Muscle layer of duodenum (tissue), 2 donors: ENCODE results near the gene SLC25A3.
"Not testable (repeated sequence)": the region's sequence is repeated elsewhere in the genome, so short reads cannot be mapped to it uniquely, and the experiment has no call there.

Experiments used
- H3K27ac ChIP-seq: one replicate; pipeline ENCODE4 v1.7.0; 2013; ENCODE audit warnings: mild to moderate bottlenecking, low read length
- H3K27me3 ChIP-seq: one replicate; pipeline ENCODE4 v1.7.0; 2013; ENCODE audit warnings: low read depth, mild to moderate bottlenecking, control low read depth, low read length
- H3K36me3 ChIP-seq, 2 donors: one replicate each; pipeline ENCODE4 v1.7.0; 2013; ENCODE audit warnings: low read length in 2 of 2, control low read depth in 1 of 2, mild to moderate bottlenecking in 1 of 2; ENCODE audit not compliant: insufficient read depth in 2 of 2, control insufficient read depth in 1 of 2
- H3K4me1 ChIP-seq, 2 donors: one replicate each; pipeline ENCODE4 v1.7.0; 2013; ENCODE audit warnings: low read length in 2 of 2, mild to moderate bottlenecking in 2 of 2, control low read depth in 1 of 2, moderate library complexity in 1 of 2; ENCODE audit not compliant: insufficient read depth in 2 of 2, control insufficient read depth in 1 of 2
- H3K4me3 ChIP-seq, 2 donors: one replicate each; pipeline ENCODE4 v1.7.0; 2013; ENCODE audit warnings: low read length in 2 of 2, low read depth in 1 of 2, mild to moderate bottlenecking in 1 of 2
- H3K9me3 ChIP-seq, 2 donors: one replicate each; pipeline ENCODE4 v1.7.0; 2013; ENCODE audit warnings: low read length in 2 of 2, control low read depth in 1 of 2, mild to moderate bottlenecking in 1 of 2; ENCODE audit not compliant: control insufficient read depth in 1 of 2
- donor health status: healthy.

Gene SLC25A3

DNA sequence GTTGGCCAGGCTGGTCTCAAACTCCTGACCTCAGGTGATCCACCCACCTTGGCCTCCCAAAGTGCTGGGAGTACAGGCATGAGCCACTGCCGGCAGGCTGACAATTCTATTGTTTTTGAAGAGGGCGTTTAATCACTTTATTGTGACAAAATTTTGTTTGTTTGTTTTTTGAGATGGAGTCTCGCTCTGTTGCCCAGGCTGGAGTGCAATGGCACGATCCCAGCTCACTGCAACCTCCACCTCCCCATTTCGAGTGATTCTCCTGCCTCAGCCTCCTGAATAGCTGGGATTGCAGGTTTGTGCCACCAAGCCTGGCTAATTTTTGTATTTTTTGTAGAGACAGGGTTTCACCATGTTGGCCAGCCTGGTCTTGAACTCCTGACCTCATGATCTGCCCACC, 49.3 kb downstream of the SLC25A3 start:
- not testable (repeated sequence) for H3K27me3 ChIP-seq, H3K9me3 ChIP-seq, H3K36me3 ChIP-seq, H3K27ac ChIP-seq, H3K4me3 ChIP-seq
- peaks cover 7 to 11% of the 10 kb centered on the region in 2 donors for H3K4me1 ChIP-seq

DNA sequence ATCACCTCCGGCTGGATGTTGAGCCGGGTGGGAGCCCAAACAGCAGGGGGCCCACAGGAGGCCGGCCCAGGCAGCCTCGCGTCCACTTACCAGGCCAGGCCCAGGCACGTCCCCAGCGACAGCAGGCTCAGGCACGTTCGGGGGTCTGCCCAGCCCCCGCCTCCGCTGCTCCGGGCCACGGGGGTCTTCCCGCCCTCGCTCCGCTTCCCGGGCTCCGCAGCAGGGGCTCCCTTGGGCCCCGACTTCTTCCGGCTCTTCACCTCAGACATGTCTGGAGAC, 50.9 kb downstream of the SLC25A3 start:
- Histone ChIP-seq H3K4me3 (peak overlapping the region; percentile 95 to 97), H3K27ac (peak overlapping the region; percentile 75), H3K36me3 (peaks cover 8% of the 10 kb centered on the region in 2 donors), H3K27me3 (no peaks in the 10 kb centered on the region), H3K4me1 (peaks cover 7 to 11% of the 10 kb centered on the region in 2 donors), H3K9me3 (no peaks in the 10 kb centered on the region)

DNA sequence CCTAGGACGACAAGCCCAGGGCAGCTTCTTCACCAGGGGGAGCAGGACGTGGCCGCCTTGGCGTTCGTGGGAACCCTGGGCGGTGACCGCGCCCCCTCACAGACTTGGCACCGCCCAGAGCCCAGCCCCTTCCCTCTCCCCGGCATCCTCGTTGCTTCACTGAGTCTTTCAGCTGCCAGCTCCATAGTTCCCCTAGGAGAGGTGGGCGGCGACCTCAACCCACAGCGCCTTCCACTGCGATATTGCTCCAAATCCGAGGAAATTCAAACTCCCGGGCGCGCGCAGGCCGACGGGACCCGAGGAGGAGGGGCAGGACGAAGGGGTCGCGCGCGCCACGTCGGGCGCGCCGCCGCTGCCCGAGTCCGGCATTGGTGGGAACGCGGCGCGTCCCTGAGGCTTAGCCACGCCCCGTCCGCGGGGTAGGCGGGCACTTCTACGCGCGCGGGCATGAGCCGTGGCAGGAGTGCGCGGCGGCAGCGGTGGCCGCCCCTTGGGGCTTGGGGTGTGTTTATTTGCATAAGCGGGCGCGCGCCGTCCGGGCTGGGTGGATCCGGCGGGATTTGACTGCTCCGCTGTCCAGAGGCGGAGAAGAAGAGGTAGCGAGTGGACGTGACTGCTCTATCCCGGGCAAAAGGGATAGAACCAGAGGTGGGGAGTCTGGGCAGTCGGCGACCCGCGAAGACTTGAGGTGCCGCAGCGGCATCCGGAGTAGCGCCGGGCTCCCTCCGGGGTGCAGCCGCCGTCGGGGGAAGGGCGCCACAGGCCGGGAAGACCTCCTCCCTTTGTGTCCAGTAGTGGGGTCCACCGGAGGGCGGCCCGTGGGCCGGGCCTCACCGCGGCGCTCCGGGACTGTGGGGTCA, 51.5 kb downstream of the SLC25A3 start, which contains the start of the genes APAF1 and IKBIP:
Gene APAF1 (plus strand): TSS at position 579 of the 860 bp plus-strand sequence. CDS start 3,070 bp downstream, outside the sequence.
Gene IKBIP (minus strand): TSS at position 77 of the 860 bp plus-strand sequence. CDS start 87 bp downstream, outside the sequence.
- Histone ChIP-seq H3K27ac (peak within 1 kb of the TSS; percentile 82), H3K36me3 (peaks cover 13 to 14% of the 10 kb centered on the region in 2 donors), H3K4me1 (peaks cover 7 to 11% of the 10 kb centered on the region in 2 donors), H3K27me3 (no peaks in the 10 kb centered on the region), H3K4me3 (peak within 1 kb of the TSS; percentile 95 to 97), H3K9me3 (no peaks in the 10 kb centered on the region)

DNA sequence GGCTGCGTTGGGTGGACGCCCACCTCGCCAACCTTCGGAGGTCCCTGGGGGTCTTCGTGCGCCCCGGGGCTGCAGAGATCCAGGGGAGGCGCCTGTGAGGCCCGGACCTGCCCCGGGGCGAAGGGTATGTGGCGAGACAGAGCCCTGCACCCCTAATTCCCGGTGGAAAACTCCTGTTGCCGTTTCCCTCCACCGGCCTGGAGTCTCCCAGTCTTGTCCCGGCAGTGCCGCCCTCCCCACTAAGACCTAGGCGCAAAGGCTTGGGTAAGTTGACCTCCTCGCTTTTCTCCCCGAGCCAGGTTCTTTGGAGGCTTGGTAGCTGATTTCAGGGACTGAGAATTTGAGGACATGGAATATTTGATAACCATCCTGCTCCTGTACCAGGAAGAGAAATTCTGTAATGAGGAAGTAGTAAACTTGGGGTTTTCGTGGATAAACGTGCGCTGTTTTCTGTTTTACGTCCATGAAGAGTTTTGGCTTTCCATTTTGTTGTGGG, 52.1 kb downstream of the SLC25A3 start:
- H3K27me3 ChIP-seq = no peaks in the 10 kb centered on the region
- H3K36me3 ChIP-seq = peaks cover 15 to 18% of the 10 kb centered on the region in 2 donors
- peaks cover 7 to 11% of the 10 kb centered on the region in 2 donors for H3K4me1 ChIP-seq
- H3K4me3 ChIP-seq = peak overlapping the region; percentile 95 to 97
- H3K9me3 ChIP-seq = no peaks in the 10 kb centered on the region
- H3K27ac ChIP-seq = peak overlapping the region; percentile 82

DNA sequence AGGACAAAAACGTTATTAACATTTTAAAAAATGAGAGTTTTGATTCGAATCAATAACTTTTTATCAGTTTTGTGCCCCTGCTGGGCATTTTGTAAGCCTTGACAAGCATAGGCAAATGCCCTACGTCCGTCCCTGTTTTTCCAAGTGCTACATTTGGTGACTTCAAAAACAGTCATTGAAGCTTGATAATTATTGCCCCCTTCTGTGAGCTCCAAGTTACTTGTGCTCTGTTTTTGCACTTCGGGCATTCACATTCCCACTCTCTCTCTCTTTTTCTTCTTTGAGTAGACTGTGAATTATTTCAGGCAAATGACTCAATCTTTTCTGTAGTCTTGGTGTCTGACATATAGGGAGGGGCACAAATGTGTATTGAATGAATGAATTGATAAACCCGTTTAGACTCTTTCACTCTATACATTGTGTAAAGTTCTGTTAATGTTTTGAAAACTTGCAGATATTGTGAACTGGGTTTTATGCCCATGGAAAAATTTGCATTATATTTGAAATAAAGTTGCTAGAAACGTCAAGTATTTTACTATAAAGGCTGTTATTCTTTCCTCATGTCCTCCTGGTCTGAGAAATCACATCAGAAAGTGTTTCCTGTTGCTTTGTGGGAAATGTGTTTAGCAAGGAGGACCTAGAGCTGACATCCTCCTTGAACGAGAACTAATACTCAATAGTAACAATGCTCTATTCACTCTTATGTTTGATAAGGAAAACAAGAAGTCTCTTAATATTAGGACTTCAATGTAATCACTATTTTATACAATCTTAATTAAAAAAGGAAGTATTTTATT, 53.0 kb downstream of the SLC25A3 start:
- no peak overlapping the region for H3K27ac ChIP-seq
- H3K4me1 ChIP-seq = peaks cover 7 to 11% of the 10 kb centered on the region in 2 donors

DNA sequence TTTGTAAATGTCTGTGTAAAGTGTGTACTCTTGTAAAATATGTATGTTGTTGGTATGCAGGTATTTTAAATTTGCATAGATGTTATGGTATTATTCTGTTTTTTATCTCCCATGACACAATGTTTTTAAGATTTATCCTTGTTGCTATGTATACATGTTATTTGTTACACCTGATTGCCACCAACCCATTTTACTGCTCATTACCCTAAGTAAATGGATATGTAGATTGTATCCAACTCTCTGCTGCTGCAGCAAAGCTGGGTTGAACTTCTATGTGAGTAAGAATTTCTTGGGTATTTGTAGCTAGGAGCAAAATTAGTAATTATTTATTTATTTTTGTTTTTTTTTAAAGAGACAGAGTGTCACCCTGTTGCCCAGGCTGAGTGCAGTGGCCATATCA, 57.8 kb downstream of the SLC25A3 start:
- H3K27ac ChIP-seq = no peak overlapping the region
- H3K27me3 ChIP-seq = no peaks in the 10 kb centered on the region
- peaks cover 5% of the 10 kb centered on the region in 2 donors for H3K4me1 ChIP-seq
- H3K36me3 ChIP-seq = peaks cover 15 to 22% of the 10 kb centered on the region in 2 donors
- H3K4me3 ChIP-seq = no peak overlapping the region
- H3K9me3 ChIP-seq = no peaks in the 10 kb centered on the region

More for the DNA sequence above, 53.0 kb downstream of the SLC25A3 start:
- Histone ChIP-seq H3K4me3 (peak overlapping the region; percentile 95 to 97), H3K27me3 (no peaks in the 10 kb centered on the region), H3K36me3 (peaks cover 21 to 22% of the 10 kb centered on the region in 2 donors), H3K9me3 (no peaks in the 10 kb centered on the region)

DNA sequence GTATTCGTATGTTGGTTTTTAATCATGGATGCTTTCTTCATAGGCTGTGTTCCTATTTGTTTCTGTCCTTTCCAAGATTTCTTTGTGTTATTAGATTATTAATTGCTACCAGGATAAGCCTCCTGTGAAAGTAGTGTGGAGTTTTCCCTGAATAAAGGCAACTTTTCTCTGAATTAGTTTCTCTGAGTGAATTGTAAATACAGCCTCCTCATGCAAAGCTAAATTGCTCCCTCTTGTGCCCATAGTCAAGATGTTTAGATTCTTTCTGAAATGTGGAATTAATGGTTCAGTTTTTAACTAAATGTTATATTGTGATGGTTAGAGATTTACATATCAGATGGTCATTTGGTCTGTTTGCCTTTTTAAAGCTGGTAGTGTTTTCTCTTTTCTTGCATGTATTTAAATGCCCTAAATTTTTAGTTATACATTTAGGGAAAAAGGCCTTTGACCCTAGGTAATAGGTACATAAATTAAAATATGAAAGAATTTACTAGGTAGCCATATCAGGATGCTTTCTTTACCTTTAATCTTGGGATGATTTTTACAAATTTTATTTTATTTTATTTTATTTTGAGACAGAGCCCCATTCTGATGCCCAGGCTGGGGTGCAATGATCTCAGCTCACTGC, 60.5 kb downstream of the SLC25A3 start:
- Histone ChIP-seq H3K36me3 (peaks cover 23 to 32% of the 10 kb centered on the region in 2 donors), H3K9me3 (no peaks in the 10 kb centered on the region), H3K4me3 (no peak overlapping the region), H3K4me1 (no peaks in the 10 kb centered on the region), H3K27me3 (no peaks in the 10 kb centered on the region), H3K27ac (no peak overlapping the region)
